Umbilical cord (tissue), 2 donors: Measurements from ENCODE around the gene CACNA1C. TPM values are rescaled to one million over a fixed set of nuclear protein-coding genes. Genes with fewer than 3 reads are reported as not detected.
"Not testable (repeated sequence)": the region's sequence is repeated elsewhere in the genome, so short reads cannot be mapped to it uniquely, and the experiment has no call there.

Source experiments
- DNase-seq: peaks from one replicate; pipeline ENCODE4 v3.0.0-alpha.2; 2015; ENCODE audit warnings: low spot score
- total RNA-seq: library from RNA; depleted of rRNA; stranded (reverse); fragments of >200 nt; gene quantifications from one replicate; pipeline ENCODE4 v1.2.3, GENCODE V29; 2014; ENCODE audit warnings: low replicate concordance; ENCODE audit not compliant: insufficient read depth

Gene CACNA1C
- total RNA-seq, 1 donor from 2014 or later: 116 TPM

DNA sequence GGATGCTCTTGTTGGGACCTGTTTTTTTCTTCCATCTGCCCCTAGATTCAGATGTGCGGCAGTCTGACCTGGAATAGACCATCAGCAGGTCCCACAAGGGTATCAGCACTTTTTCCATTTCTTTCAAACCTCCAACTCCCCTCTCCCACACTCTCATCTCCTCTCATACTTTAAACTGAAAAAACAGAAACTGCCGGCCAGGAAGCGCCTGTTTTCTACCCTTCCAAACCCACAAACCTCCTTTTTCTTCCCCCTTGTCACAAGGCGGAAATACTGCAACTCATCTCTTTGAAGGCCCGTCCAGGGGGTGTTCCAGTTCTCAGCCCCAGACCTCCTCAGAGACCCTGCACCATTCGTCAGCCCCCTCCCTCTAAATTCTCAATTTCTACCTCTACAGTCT lies 679.5 kb downstream of the CACNA1C start:
- no peak for DNase-seq

DNA sequence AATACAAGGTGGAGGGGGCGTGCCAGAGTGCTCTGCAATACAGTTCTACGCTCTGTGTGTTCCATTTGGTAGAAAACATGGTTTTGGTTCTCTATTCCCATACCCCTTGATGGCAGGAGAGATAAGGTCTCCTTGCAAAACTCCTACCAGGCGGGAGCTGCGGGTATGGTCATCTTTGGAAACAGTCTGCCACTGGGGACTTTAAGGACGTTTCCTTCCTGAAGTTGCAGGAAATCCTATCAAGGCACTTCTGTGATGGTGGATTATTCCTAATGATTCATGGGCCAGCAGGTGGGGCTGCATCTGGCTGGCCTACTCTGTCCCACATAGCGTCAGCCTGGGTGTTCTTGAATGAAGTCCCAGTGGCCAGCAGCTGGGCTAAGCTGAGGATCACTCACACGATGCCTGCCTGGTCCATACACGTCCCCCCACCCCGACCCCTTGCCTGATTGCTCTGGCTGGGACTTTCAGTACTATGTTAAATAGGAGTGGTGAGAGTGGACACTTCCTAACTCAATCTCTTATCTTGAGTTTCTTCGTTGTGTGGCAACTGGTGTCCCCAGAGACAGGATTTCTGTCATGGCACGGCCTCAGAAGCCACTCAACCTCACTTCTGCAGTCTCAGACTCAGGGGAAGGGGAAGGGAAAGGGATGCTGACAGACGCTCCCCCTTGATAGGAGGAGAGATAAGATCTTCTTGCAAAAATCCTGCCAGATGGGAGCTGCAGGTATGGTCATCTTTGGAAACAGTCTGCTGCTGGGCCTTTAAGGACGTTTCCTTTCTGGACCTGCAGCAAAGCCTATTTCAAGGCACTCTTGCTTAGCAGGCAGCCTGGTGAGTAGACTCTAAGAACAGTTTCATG lies 680.9 kb downstream of the CACNA1C start:
- DNase-seq: no peak

DNA sequence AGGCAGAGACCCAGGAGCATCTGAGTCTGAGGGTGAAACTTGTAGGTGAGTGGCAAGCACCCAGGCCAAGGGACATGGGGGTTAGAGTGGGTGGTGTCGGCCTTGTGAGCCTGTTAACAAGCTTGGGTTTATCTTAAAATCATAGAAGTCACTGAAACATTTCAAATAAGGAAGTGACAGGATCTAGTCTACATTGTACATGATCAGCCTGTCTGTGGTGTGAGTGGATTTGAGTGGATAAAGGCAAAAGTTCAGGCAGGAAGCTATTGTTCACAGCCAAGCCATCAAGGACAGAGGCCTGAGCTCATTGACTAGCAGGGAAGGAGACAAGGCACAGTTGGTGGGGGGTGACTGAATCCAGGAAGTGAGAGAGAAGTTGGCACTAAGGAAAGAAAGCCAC lies 682.6 kb downstream of the CACNA1C start:
- DNase-seq: no peak

DNA sequence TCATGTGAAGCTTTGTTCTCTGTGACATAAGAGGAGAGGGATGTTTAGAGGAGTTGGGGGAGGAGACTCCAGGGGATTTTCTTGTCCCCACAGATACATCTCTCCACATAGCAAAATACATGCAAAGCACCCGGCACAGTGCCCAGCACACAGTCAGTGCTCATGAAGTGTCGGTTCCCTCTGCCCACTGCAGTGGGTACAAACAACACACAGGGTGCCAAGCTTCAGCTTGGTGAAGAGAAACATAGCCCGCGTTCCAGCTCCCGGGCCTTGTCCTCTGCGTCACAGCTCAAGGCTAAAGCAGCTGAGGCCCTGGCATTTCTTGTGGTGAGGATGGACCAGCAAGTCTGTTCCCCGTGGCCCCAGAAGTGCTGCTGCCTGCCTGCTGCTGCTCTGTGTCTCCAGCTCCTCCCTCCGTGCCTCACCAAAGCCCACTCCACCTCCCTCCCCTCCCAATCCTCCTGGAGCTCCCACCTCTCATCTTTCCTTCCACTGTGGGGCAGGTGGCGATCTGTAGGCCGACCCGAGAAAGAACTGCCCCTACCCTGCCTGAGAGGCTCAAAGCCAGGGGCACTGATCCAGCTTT lies 685.0 kb downstream of the CACNA1C start:
- DNase-seq: no peak

- DNase-seq: no peak
Measured at GRCh38 chr12:2739069-2739468, 686.3 kb downstream of the CACNA1C start.

GRCh38 chr12:2739832-2740641 lies 687.2 kb downstream of the CACNA1C start:
- peak; percentile 40 for DNase-seq

DNA sequence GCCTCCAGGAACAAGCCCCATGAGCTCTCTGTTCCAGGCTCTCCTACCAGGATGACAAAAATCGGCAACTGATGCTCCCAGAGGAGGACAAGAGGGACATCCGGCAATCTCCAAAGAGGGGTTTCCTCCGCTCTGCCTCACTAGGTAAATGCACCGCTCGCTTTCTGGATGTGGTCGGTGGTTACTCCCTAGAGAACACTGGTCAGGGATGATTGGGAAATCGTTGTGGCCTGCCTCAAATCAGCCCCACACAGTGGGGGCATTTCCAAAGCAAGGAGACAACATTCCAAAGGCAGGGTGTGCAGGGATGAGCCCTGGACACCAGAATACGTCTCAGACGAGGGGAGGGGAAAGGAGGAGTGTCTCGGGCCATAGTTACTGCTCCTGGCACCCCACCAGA lies 689.2 kb downstream of the CACNA1C start:
- DNase-seq: not testable (repeated sequence)

DNA sequence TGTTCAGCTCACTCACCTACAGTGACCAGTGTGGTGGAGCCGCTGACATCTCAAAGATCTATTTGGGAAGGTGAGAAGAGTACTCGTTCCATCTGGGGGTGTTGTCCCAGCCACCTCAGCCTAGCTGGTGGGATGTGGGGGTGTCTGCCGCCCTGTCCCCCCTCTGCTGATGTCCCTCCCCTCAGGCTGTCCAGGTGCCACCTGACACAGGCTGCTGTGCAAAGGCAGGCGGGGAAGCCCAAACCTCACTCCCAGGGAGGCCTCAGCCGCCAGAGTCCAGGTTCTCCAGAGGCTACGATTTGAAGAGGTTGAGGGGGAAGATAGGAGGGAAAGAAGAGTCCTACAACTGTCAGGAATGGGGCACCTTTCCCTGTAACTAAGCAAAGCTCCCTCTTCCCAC lies 690.7 kb downstream of the CACNA1C start:
- DNase-seq: no peak

DNA sequence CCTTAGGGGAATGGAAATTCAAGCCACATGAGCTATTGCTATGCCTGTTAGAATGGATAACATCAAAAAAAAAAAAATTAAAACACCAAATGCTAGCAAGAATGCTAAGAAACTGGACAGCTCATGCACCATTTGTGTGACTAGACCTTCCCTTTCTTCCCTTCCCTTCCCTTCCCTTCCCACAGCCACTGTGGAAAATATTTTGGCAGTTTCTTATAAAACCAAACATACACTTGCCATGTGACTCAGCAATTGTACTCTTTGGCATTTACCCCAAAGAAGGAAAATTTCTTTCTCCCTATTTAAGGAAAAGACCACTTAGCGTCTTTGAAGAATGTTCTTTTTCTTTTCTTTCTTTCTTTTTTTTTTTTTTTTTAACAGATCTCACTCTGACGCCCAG lies 692.9 kb downstream of the CACNA1C start:
- DNase-seq: no peak

Other genes starting within 250 kb of the CACNA1C start
- gene LRTM2, start 232.4 kb upstream of the CACNA1C start, total RNA-seq: 1.2 TPM
- gene CACNA2D4, start 134.3 kb upstream of the CACNA1C start, total RNA-seq: 0.72 TPM
- 25.5 TPM for gene DCP1B, start 48.5 kb upstream of the CACNA1C start, total RNA-seq